ENCODE measurements around the gene C1orf226. TPM values are rescaled to one million over a fixed set of nuclear protein-coding genes. Genes with fewer than 3 reads are reported as not detected.
A peak's percentile ranks its signal among the peaks of the same experiment; 100 is the strongest.
"Not testable (repeated sequence)": the region's sequence is repeated elsewhere in the genome, so short reads cannot be mapped to it uniquely, and the experiment has no call there.

C1orf226 gene
- total RNA-seq (2014; rRNA removed; shearing (Covaris generic)), result 0.12 TPM in 1 of 2 replicates, not detected in the other

DNA sequence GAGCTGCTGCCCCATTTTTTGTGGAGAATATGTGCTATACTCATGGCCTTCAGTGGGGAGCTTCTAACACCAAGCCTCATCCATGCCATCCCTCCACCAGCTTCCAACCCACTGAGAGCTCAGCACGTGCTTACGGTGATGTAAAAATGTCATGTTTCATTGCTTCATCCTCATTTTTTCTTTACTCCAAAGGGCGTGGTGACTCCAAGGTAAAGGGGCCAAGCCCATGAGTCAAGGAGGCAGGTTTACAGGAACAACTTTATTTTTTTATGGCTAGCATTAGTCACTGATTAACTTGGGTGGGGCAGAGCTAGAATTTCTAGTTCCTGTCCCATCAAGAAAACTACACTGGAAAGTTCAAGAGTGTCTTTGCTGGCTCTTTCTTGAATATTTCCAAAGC lies at the start of gene C1orf226:
Gene C1orf226, plus strand, starts transcription at position 346 of the 400 bp plus-strand sequence. CDS start 174 bp downstream, outside the sequence.
- no peak for DNase-seq (ENCODE audit: low read depth)

DNA sequence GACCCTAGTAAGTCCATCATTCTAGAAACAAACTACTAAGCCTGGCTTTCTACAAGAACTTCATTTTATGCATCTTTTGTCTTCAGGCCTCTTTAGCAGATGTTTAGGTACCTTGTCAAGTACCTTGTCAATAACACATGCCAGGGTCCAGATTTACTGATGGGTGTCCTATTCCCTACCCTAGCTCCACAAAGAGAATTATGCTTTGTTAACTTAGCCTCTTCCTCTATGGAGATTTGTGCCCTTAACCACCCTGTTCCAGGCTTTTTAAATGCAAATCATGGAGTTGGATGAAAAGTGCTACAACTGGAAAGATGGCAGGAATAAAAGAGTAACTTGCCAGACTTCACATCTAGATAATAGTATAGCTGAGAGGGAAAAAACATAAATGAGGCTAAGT lies 47.5 kb upstream of the C1orf226 start:
- no peak for DNase-seq (ENCODE audit: low read depth)

DNA sequence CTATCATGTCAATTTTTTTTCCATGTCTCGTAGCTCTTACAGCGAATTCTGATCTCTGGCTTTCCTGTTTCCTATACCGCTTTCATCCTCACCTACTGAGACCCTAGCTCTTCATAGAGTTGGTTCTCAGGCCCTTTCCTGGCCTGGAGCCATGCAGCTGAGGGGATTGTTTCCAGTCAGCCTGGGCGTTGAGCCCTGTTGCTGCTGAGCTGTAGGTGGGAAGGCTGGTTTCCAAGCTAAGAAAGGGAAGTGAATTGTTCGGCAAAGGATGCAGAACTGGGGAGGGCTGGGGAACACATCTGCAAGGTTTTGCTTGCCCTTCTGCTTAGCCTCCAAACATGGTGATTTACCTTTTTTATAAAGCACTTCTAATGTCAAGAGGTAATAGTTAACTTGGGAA lies 46.4 kb upstream of the C1orf226 start:
- no peak for DNase-seq (ENCODE audit: low read depth)

DNA sequence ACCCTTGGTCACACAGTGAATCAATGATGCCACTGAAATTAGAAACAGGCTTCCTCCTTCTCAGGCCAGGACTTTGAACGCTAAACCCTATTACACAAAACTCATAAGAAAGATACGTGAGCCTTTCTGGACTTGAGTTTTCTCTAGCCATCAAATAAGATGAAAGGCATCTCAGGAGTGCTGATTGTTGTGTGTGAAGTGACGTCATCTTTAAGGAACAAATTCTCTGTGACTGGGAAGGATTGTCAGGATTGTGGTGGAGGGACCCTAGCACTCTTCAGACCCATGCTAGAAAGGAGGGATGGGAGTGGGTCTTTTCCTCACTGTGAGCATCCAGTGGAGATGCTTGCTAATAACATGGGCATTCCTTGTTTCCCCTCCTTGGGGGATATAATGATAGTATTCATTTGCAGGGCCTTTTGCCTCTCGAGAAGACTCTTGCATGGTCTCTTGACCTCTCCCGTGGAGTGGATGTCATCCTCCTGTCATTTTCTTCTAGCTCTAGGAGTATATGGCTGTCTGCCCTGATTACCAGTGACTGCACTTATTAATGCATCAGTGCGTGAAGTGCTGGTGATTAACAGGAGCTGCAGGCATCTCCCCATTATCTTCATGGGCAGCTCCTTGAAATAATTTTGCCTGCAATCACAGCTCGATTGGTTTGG lies 44.8 kb upstream of the C1orf226 start:
- DNase-seq (ENCODE audit: low read depth), result no peak

DNA sequence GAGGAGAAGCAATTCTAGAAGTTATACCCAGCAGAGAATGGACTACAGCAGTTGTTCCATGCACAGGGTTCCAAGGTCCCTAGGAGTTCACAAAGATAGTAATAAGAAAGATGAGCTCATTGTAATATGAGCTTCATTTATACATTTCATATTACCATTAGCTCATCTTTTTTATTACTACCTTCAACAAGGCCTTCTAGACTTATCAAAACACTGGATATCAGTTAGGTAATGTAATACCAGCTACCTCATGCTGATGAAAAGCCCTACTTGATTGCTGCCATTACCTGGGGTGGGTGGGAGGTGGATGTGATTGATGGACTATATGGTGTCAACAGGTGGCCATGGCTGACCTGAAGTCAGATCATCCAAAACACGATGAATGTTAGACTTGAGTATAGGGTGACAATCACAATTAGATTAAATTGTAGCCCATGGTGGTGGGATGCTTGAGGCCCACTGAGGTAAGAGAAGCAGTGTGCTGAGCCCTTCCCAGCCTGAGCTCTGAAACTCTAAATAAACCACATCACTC lies 39.0 kb upstream of the C1orf226 start:
- no peak for DNase-seq (ENCODE audit: low read depth)

- no peak for DNase-seq (ENCODE audit: low read depth)
Observed at GRCh38 chr1:162343470-162343869, 38.1 kb upstream of the C1orf226 start.

- no peak for DNase-seq (ENCODE audit: low read depth)
Observed at GRCh38 chr1:162347281-162347680, 34.2 kb upstream of the C1orf226 start.

GRCh38 chr1:162349635-162350330 lies 31.7 kb upstream of the C1orf226 start:
- DNase-seq (ENCODE audit: low read depth), result peak; percentile 63

DNA sequence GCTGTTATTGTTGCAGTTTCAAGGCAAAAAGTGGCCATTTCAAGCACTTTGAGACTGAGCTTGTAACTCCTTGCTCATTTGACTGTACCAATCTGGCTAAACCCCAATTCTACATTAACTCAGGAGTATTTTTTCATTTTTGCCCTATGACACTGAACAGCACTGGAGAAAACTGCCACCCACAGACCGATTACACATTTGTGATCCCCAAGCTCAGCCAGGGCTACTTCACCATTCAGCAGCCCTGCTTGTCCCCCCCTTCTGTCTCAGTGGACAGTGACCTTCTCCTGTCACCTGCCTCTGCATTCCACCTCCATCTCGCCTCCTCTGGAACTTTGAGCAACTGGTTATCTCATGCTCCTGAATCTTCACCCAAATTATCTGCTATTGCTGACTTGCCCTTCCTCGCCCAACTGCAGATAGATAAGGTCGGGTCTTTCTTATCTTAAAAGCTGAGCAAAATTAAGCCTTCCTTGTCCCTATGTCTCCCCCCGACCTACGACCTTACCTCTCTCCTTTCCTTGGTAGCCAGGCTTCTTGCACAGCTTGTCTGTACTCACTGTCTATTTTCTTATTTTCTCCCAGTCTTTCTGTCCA lies 30.2 kb upstream of the C1orf226 start:
- DNase-seq (ENCODE audit: low read depth), result no peak

DNA sequence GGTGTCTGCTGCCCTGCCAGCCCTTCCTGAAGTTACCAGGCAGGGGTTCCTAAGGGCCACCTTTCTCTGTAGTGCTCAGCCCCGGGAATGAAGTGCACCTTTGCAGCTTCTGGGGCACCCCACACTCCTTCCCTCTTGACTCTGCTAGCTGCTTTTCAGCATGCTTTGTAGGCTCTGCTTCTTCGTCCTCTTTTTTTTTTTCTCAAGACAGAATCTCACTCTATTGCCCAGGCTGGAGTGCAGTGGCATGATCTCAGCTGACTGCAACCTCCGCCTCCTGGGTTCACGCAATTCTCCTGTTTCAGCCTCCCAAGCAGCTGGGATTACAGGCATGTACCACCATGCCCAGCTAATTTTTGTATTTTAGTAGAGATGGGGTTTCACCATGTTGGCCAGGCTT lies 29.7 kb upstream of the C1orf226 start:
- not testable (repeated sequence) for DNase-seq (ENCODE audit: low read depth)

DNA sequence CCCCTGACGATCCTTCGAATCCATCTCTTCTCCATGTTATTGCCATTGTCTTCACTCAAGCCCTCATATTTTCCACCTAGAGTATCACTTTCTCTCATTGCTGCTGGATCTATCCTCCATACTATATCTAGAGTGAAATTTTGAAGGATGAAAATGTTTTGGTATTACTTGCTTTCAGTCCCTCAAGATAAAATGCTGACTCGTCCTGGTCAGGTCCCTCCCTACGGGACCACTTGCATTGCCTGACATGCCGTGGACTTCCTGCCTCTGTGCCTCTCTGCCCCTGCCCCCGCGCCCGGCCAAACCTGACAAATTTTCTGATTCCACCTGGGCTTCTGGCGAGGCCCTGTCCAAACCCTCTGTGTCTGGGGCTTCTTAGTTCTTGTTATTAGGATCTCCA lies 28.4 kb upstream of the C1orf226 start:
- DNase-seq (ENCODE audit: low read depth), result no peak

DNA sequence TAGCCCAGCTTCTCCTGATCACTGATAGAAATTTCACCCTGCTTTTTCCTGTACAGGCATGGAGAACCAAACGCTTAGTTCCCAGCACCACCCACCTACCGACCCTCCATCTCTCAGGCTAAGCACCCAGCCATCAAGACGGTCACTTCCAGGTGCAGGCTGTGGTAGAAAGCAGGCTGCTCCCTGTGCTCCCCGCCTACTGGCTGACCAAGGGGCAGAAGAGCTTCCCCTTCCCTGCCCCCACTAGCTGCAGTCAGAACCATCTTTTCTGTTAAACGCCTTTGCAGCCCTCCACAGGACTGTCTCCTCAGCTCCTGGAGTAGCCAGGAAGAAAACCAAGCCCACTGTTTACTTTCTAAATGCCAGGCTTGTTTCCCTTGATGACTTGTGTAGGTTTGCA lies 27.8 kb upstream of the C1orf226 start:
- DNase-seq (ENCODE audit: low read depth), result no peak

DNA sequence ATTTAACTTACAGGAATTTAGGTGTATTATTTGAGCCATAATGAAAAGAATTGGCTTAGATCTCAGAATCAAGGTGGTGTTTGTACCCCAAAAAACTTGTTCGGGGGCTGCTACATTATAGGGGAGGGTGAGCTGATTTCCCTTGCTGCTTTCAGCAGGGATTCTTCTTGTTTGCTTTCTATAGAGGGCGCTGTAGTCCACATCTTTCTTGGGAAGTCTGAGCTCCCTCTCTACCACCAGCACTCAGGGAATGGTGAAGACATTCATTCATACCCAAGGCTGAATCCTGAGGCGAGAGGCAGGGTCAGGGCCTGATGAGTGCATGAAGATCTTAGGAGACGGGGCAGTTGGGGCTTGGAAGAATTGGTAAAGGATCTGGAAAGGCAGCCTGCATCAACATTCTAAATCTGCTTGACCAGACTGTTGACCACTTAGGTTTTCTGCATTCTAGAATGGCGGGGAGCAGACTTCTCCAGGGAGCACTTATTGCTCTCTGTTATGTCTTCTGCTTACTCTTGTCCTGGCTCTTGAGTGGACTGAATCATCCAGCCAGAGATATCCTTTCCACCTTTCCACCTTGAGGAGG lies 23.8 kb upstream of the C1orf226 start:
- peak; percentile 44 for DNase-seq (ENCODE audit: low read depth)

GRCh38 chr1:162358928-162359327 lies 22.6 kb upstream of the C1orf226 start:
- no peak for DNase-seq (ENCODE audit: low read depth)

- DNase-seq (ENCODE audit: low read depth), result no peak
Observed at GRCh38 chr1:162359523-162360236, 21.8 kb upstream of the C1orf226 start.

DNA sequence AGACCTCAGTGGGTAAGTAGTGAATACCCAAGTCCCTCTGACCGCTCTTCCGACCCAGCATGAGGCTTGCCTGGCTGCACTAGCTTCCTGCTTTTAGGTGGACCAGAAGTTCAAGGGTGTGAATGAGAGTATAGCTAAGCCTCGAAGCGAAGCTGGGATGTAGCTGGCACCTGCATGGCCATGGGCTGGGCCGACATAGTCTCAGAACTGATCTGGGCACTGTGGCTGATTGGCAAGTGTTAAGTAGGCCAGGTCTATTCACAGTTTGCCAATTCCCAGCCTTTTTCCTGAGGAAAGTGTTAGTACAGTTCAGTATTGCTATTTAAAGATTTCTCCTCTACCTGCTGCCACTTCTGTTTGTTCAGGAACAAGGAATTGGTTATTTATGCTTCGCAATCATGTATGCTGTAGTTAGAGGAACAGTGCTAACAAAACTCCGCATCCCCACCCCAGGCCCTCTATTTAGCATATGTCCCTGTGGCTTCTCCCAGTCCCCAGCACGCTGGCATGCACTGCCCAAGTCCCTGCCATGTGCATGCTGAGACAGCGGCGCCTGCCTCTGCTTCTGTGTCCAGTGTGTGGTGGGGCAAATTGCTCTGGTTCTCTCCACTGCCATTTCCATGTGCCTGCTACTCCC lies 21.2 kb upstream of the C1orf226 start:
- no peak for DNase-seq (ENCODE audit: low read depth)

GRCh38 chr1:162360874-162361260 lies 20.7 kb upstream of the C1orf226 start:
- no peak for DNase-seq (ENCODE audit: low read depth)

DNA sequence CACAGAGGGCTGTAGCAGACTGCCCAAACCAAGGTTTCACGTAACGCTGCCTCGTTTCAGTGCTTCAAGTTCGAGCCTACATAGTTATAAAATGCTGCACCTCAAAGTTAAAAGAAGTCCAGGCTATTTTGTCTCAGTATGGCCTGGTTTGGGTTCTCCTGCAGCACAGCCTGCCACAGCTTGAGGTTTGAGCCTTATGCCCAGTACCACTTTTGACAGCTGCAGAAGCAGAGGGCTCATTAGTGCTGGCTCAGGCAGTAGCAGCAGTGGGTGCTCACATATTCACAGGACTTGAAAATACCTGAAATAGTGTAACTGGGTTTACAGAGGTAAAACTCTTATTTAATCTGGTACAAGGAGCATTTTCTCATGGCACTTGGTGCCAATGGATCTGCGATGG lies 20.2 kb upstream of the C1orf226 start:
- no peak for DNase-seq (ENCODE audit: low read depth)

DNA sequence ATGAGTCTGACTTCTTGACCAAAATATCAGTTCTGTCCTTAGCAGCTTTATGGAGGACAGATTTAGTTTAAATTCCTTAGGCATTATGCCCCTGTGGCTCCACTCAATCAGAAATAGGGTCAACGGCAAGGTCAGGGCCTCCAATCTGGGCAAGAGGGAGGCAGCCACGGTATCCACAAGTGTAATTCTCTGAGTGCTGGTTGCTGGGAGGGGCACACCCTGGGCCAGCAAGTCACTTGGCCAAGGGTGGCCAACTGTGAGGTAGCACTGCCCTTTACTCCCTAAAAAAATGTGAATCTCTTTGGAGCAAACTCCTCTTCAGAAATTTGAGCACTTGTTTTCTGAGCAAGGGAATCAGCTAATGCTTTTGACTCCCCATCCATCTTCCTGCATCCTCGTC lies 17.7 kb upstream of the C1orf226 start:
- DNase-seq (ENCODE audit: low read depth), result no peak

GRCh38 chr1:162364498-162364897 lies 17.0 kb upstream of the C1orf226 start:
- DNase-seq (ENCODE audit: low read depth), result no peak

DNA sequence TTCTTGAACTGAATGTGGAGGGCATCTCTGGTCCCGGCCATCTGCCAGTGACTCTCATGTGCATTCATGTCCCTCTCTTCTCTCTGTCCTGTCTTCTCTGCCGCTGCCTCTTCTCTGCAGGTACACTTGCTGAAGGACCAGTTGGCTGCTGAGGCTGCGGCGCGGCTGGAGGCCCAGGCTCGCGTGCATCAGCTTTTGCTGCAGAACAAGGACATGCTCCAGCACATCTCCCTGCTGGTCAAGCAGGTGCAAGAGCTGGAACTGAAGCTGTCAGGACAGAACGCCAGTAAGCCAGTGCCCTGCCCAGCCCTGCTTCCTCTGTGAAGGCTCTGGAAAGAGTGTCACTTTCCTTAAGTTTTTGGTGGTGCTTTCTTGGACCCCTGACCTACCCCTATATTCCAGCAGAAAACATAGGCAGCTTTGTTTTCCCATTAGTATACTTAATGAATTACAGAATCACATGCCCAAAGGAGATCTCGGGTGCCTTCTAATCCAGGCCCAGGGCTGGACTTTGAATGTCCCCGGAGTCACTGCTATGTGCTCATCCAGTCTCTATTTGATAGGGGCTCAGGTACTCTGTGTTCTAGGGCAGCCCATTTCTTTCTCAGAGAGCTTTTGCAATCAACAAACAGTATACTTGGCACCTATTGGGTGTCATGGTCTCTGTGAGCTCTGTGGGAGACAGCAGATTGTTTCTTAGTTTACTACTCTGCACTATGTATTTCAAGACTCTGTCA lies 16.1 kb upstream of the C1orf226 start:
- no peak for DNase-seq (ENCODE audit: low read depth)
